IMR-90 (cell line): ENCODE measurements around the gene ITSN2. TPM values are rescaled to one million over a fixed set of nuclear protein-coding genes. Genes with fewer than 3 reads are reported as not detected.

ENCODE experiments used
- ATAC-seq: fragments of 200-7000 bp; cut with Tn5 transposase; 2 replicates; pipeline ENCODE4 v1.9.1; 2020; ENCODE audit warnings: low read depth, mild to moderate bottlenecking, moderate library complexity
- BruUV-seq: library from RNA; stranded (reverse); fragments of 400-500 nt; replicated peaks from 2 replicates; lab custom pipeline; 2021; lab: Mats Ljungman, UMichigan
- CTCF ChIA-PET: fragments of 300-600 bp; formaldehyde crosslinking; extraction: SDS; loops from one replicate; lab custom pipeline; 2021; ENCODE audit warnings: antibody characterized with exemption; lab: Yijun Ruan, JAX
- POLR2A ChIA-PET: fragments of 300-600 bp; sonication (Branson Sonifier 250); formaldehyde crosslinking; loops from one replicate; lab custom pipeline; 2022; ENCODE audit warnings: antibody characterized with exemption; ENCODE audit not compliant: unreplicated experiment; lab: Charles Lee
- DNase-seq: peaks from one replicate; pipeline ENCODE4 v3.0.0; 2013
- H2AFZ ChIP-seq: replicated peaks from 2 replicates; pipeline ENCODE3; 2013; ENCODE audit warnings: low read length, mild to moderate bottlenecking; ENCODE audit not compliant: poor library complexity
- H2AK5ac ChIP-seq: 2 replicates; pipeline ENCODE4 v1.6.1; 2013; ENCODE audit warnings: low read depth, low read length, inconsistent platforms
- H2AK9ac ChIP-seq: replicated peaks from 2 replicates; pipeline ENCODE3; 2013; ENCODE audit warnings: mild to moderate bottlenecking, low read depth, low read length, moderate library complexity; ENCODE audit not compliant: poor library complexity
- H2BK120ac ChIP-seq: 2 replicates; pipeline ENCODE4 v1.6.1; 2013; ENCODE audit warnings: low read depth, low read length, inconsistent platforms
- H2BK15ac ChIP-seq: 3 replicates; pipeline ENCODE4 v1.6.1; 2013; ENCODE audit warnings: low read depth, low read length, inconsistent platforms
- H2BK20ac ChIP-seq: 2 replicates; pipeline ENCODE4 v1.6.1; 2013; ENCODE audit warnings: low read depth, mild to moderate bottlenecking, inconsistent platforms, low read length, moderate library complexity
- H2BK5ac ChIP-seq: 2 replicates; pipeline ENCODE4 v1.6.1; 2013; ENCODE audit warnings: mild to moderate bottlenecking, low read depth, low read length, inconsistent platforms; ENCODE audit not compliant: poor library complexity, severe bottlenecking
- H3K14ac ChIP-seq: replicated peaks from 2 replicates; pipeline ENCODE4 v1.6.1; 2013; ENCODE audit warnings: low read depth, low read length, inconsistent platforms
- H3K18ac ChIP-seq: 2 replicates; pipeline ENCODE4 v1.6.1; 2013; ENCODE audit warnings: low read depth, low read length, control low read depth
- H3K23ac ChIP-seq: 2 replicates; pipeline ENCODE4 v1.6.1; 2013; ENCODE audit warnings: low read depth, low read length, inconsistent platforms
- H3K27ac ChIP-seq: 2 replicates; pipeline ENCODE4 v1.5.1; 2013; ENCODE audit warnings: mild to moderate bottlenecking, control low read depth, low read length; ENCODE audit not compliant: insufficient read depth
- H3K27me3 ChIP-seq: 2 replicates; pipeline ENCODE4 v1.6.1; 2013; ENCODE audit warnings: low read length; ENCODE audit not compliant: control insufficient read depth, insufficient read depth
- H3K36me3 ChIP-seq: 2 replicates; pipeline ENCODE4 v1.6.1; 2013; ENCODE audit warnings: low read length, mixed read lengths; ENCODE audit not compliant: control insufficient read depth, insufficient read depth
- H3K4ac ChIP-seq: 2 replicates; pipeline ENCODE4 v1.6.1; 2013; ENCODE audit warnings: low read depth, low read length, inconsistent platforms
- H3K4me1 ChIP-seq: 2 replicates; pipeline ENCODE4 v1.6.1; 2013; ENCODE audit warnings: low read length, mixed read lengths; ENCODE audit not compliant: control insufficient read depth, insufficient read depth
- H3K4me2 ChIP-seq: 2 replicates; pipeline ENCODE4 v1.6.1; 2013; ENCODE audit warnings: low read depth, mild to moderate bottlenecking, control low read depth, low read length, moderate library complexity
- H3K4me3 ChIP-seq: 2 replicates; pipeline ENCODE4 v1.5.1; 2013; ENCODE audit warnings: low read depth, mild to moderate bottlenecking, control low read depth, low read length, moderate library complexity; ENCODE audit not compliant: insufficient read depth
- H3K56ac ChIP-seq: 2 replicates; pipeline ENCODE4 v1.6.1; 2013; ENCODE audit warnings: low read length, inconsistent platforms; ENCODE audit not compliant: insufficient read depth; ENCODE audit errors: extremely low read depth
- H3K79me1 ChIP-seq, 2 experiments: 2 replicates each; pipeline ENCODE4 v1.6.1; 2013; ENCODE audit warnings: low read length in 2 of 2, inconsistent platforms in 1 of 2, low read depth in 1 of 2
- H3K9ac ChIP-seq: 2 replicates; pipeline ENCODE4 v1.6.1; 2013; ENCODE audit warnings: low read depth, low read length, control low read depth
- H3K9me1 ChIP-seq: 2 replicates; pipeline ENCODE4 v1.6.1; 2013; ENCODE audit warnings: low read length, inconsistent platforms; ENCODE audit not compliant: insufficient read depth
- H3K9me3 ChIP-seq: 2 replicates; pipeline ENCODE4 v1.6.1; 2013; ENCODE audit warnings: low read length; ENCODE audit not compliant: control insufficient read depth, insufficient read depth
- H4K20me1 ChIP-seq: 2 replicates; pipeline ENCODE4 v1.6.1; 2013; ENCODE audit warnings: low read length, inconsistent platforms; ENCODE audit not compliant: insufficient read depth
- H4K5ac ChIP-seq: 2 replicates; pipeline ENCODE4 v1.6.1; 2013; ENCODE audit warnings: mild to moderate bottlenecking, low read depth, low read length, control low read depth
- H4K8ac ChIP-seq, 2 experiments: 2 replicates each; pipeline ENCODE4 v1.6.1; 2013; ENCODE audit warnings: low read depth in 2 of 2, low read length in 2 of 2, control low read depth in 1 of 2, inconsistent platforms in 1 of 2
- H4K91ac ChIP-seq: 2 replicates; pipeline ENCODE4 v1.6.1; 2013; ENCODE audit warnings: low read depth, low read length, inconsistent platforms; ENCODE audit not compliant: insufficient read depth
- CEBPB ChIP-seq: IDR thresholded peaks from 2 replicates; pipeline ENCODE4 v1.6.1; 2012; ENCODE audit warnings: low read depth, low read length, improper control_type of control experiment
- CHD1 ChIP-seq: IDR thresholded peaks from 2 replicates; pipeline ENCODE4 v1.6.1; 2012; ENCODE audit warnings: low read depth, low read length, improper control_type of control experiment
- FOS ChIP-seq: fragments of 150-350 bp; IDR thresholded peaks from 2 replicates; pipeline ENCODE4 v1.6.1; 2016; ENCODE audit warnings: low read depth, low read length
- MAZ ChIP-seq: IDR thresholded peaks from 2 replicates; pipeline ENCODE4 v1.6.1; 2012; ENCODE audit warnings: low read depth, mild to moderate bottlenecking, low read length, improper control_type of control experiment, moderate library complexity, borderline replicate concordance
- NFE2L2 ChIP-seq: fragments of 150-350 bp; IDR thresholded peaks from 2 replicates; pipeline ENCODE4 v1.6.1; 2016; ENCODE audit warnings: low read depth, mild to moderate bottlenecking, low read length
- RAD21 ChIP-seq: IDR thresholded peaks from 2 replicates; pipeline ENCODE4 v1.6.1; 2012; ENCODE audit warnings: low read length, improper control_type of control experiment
- RCOR1 ChIP-seq: IDR thresholded peaks from 2 replicates; pipeline ENCODE4 v1.6.1; 2012; ENCODE audit warnings: mild to moderate bottlenecking, low read length, improper control_type of control experiment; ENCODE audit not compliant: insufficient replicate concordance
- RFX5 ChIP-seq: IDR thresholded peaks from 2 replicates; pipeline ENCODE4 v1.8.0; 2012; ENCODE audit warnings: low read depth, mild to moderate bottlenecking, low read length, moderate library complexity
- SMC3 ChIP-seq: fragments of 150-350 bp; IDR thresholded peaks from 2 replicates; pipeline ENCODE4 v1.6.1; 2016; ENCODE audit warnings: low read depth, mild to moderate bottlenecking, antibody characterized with exemption, low read length, moderate library complexity
- WGBS, 2 experiments: methylation state at CpG; one replicate each; pipeline versions ENCODE4 v1.1.5 to v1.1.7; 2013; ENCODE audit warnings: missing lambda C conversion rate in 2 of 2; ENCODE audit not compliant: insufficient read length in 1 of 2; ENCODE audit errors: extremely low coverage in 2 of 2; 5-methylcytosine and 5-hydroxymethylcytosine counted together
- dilution Hi-C: fragments of 300-500 bp; cut with HindIII; formaldehyde crosslinking; loops from one replicate; pipeline ENCODE4 v1.14.3; 2018; ENCODE audit warnings: low sequenced_read_pairs; ENCODE audit not compliant: unreplicated experiment
- in situ Hi-C: fragments of 300-500 bp; cut with MboI; formaldehyde crosslinking; loops from 3 replicates; pipeline ENCODE4 v1.14.3; 2019; ENCODE audit warnings: low sequenced_read_pairs, inconsistent platforms, mixed read lengths
- intact Hi-C: fragments of 100-400 bp; cut with micrococcal nuclease; formaldehyde crosslinking; loops from 2 replicates; pipeline ENCODE4 v1.10.0; 2022
- polyA plus RNA-seq, 3 experiments: library from polyadenylated mRNA; depleted of rRNA; stranded (reverse); fragments of >200 nt; gene quantifications; 2 replicates each; pipeline ENCODE4 v1.2.3, GENCODE V29; 2012; ENCODE audit warnings: low replicate concordance in 1 of 3
- total RNA-seq: library from RNA; depleted of rRNA; stranded (reverse); fragments of >200 nt; gene quantifications from 2 replicates; pipeline ENCODE4 v1.2.3, GENCODE V29; 2012
- TF ChIP-seq, protein P1 (sequence below): fragments of 150-350 bp; IDR thresholded peaks from 2 replicates; pipeline ENCODE4 v1.6.1; 2016; ENCODE audit warnings: low read depth, mild to moderate bottlenecking, low read length, moderate library complexity, borderline replicate concordance
- TF ChIP-seq, protein P2 (sequence below): conservative IDR thresholded peaks from 2 replicates; pipeline ENCODE4 v1.5.1; 2012; ENCODE audit warnings: mild to moderate bottlenecking, low read depth, low read length, improper control_type of control experiment
- TF ChIP-seq, protein P3 (sequence below): fragments of 150-350 bp; IDR thresholded peaks from 2 replicates; pipeline ENCODE4 v1.6.1; 2017; ENCODE audit warnings: mild to moderate bottlenecking, antibody characterized with exemption, low read length, low read depth

ITSN2 gene
- total and polyA plus RNA-seq, 2 of the 4 experiments (the other 2 are of a cell fraction), result 10.7 to 17.2 TPM

DNA sequence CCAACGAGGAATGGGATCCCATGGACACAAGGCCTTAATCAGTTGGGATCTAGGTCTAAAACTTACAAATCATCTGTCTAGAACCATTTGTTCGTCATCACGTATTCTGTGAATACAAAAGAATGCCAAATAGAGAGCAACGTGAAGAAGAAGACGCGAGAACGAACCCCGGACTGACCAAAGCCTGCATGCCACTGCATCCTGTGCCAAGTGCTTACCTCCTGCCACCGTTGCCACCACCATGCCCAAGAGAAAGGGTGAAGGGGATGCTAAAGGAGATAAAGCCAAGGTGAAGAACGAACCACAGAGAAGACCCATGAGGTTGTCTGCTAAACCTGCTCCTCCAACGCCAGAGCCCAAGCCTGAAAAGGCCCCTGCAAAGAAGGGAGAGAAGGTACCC, 30.2 kb downstream of the ITSN2 start:
- H3K4me2 ChIP-seq, result no peak overlapping the region
- in situ Hi-C loops, result no loop called here
- no peak for ATAC-seq
- dilution Hi-C loops, result no loop called here
- intact Hi-C loops, result no loop called here
- WGBS, 2 experiments, result 93% methylated on average over 3 of the region's 11 CpGs; no CpG with 5 or more reads in 1 of the 2 experiments
- no peak overlapping the region for H3K27ac ChIP-seq
- no peaks in the 10 kb centered on the region; the same call in 1 of the 2 replicates for H3K4me1 ChIP-seq
- no peak overlapping the region for H3K4ac ChIP-seq
- no peak overlapping the region for H2AFZ ChIP-seq
- H3K23ac ChIP-seq, result no peak overlapping the region
- H3K9me3 ChIP-seq, result no peaks in the 10 kb centered on the region
- H4K20me1 ChIP-seq, result peaks cover 7% of the 10 kb centered on the region; the same call in 1 of the 2 replicates
- H2AK5ac ChIP-seq, result no peak overlapping the region
- no peak overlapping the region for H3K18ac ChIP-seq
- no peak overlapping the region for H3K56ac ChIP-seq
- H2BK120ac ChIP-seq, result no peak overlapping the region
- H4K91ac ChIP-seq, result no peak overlapping the region
- H3K9me1 ChIP-seq, result peaks cover 3% of the 10 kb centered on the region; the same call in 1 of the 2 replicates
- BruUV-seq, result no TSS peak
- no peak overlapping the region for H2BK5ac ChIP-seq
- H3K79me1 ChIP-seq, result peaks cover 17 to 24% of the 10 kb centered on the region in 2 experiments
- H3K4me3 ChIP-seq, result no peak overlapping the region
- H3K9ac ChIP-seq, result no peak overlapping the region
- H2AK9ac ChIP-seq, result no peak overlapping the region
- ChIA-PET POLR2A (no interaction called here), CTCF (no interaction called here)
- no peak for TF ChIP-seq RFX5
- TF ChIP-seq, protein P1, sequence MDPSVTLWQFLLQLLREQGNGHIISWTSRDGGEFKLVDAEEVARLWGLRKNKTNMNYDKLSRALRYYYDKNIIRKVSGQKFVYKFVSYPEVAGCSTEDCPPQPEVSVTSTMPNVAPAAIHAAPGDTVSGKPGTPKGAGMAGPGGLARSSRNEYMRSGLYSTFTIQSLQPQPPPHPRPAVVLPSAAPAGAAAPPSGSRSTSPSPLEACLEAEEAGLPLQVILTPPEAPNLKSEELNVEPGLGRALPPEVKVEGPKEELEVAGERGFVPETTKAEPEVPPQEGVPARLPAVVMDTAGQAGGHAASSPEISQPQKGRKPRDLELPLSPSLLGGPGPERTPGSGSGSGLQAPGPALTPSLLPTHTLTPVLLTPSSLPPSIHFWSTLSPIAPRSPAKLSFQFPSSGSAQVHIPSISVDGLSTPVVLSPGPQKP, result no peak
- TF ChIP-seq SMC3, result no peak
- TF ChIP-seq CHD1, result no peak
- no peak for TF ChIP-seq CEBPB
- no peak for TF ChIP-seq RCOR1
- no peak for TF ChIP-seq NFE2L2
- TF ChIP-seq, protein P2, sequence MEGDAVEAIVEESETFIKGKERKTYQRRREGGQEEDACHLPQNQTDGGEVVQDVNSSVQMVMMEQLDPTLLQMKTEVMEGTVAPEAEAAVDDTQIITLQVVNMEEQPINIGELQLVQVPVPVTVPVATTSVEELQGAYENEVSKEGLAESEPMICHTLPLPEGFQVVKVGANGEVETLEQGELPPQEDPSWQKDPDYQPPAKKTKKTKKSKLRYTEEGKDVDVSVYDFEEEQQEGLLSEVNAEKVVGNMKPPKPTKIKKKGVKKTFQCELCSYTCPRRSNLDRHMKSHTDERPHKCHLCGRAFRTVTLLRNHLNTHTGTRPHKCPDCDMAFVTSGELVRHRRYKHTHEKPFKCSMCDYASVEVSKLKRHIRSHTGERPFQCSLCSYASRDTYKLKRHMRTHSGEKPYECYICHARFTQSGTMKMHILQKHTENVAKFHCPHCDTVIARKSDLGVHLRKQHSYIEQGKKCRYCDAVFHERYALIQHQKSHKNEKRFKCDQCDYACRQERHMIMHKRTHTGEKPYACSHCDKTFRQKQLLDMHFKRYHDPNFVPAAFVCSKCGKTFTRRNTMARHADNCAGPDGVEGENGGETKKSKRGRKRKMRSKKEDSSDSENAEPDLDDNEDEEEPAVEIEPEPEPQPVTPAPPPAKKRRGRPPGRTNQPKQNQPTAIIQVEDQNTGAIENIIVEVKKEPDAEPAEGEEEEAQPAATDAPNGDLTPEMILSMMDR, result no peak
- no peak for TF ChIP-seq FOS
- no peak for TF ChIP-seq MAZ
- TF ChIP-seq, protein P3, sequence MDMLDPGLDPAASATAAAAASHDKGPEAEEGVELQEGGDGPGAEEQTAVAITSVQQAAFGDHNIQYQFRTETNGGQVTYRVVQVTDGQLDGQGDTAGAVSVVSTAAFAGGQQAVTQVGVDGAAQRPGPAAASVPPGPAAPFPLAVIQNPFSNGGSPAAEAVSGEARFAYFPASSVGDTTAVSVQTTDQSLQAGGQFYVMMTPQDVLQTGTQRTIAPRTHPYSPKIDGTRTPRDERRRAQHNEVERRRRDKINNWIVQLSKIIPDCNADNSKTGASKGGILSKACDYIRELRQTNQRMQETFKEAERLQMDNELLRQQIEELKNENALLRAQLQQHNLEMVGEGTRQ, result no peak
- TF ChIP-seq RAD21, result no peak
- no peak overlapping the region for H2BK15ac ChIP-seq
- H3K36me3 ChIP-seq, result peaks cover under 1% of the 10 kb centered on the region; the same call in 1 of the 2 replicates
- H3K14ac ChIP-seq, result no peak overlapping the region
- DNase-seq, result no peak
- no peak overlapping the region for H2BK20ac ChIP-seq
- no peak overlapping the region for H4K8ac ChIP-seq
- no peaks in the 10 kb centered on the region for H3K27me3 ChIP-seq
- no peak overlapping the region for H4K5ac ChIP-seq
